ENCODE results near the gene NDUFA8.

DNA sequence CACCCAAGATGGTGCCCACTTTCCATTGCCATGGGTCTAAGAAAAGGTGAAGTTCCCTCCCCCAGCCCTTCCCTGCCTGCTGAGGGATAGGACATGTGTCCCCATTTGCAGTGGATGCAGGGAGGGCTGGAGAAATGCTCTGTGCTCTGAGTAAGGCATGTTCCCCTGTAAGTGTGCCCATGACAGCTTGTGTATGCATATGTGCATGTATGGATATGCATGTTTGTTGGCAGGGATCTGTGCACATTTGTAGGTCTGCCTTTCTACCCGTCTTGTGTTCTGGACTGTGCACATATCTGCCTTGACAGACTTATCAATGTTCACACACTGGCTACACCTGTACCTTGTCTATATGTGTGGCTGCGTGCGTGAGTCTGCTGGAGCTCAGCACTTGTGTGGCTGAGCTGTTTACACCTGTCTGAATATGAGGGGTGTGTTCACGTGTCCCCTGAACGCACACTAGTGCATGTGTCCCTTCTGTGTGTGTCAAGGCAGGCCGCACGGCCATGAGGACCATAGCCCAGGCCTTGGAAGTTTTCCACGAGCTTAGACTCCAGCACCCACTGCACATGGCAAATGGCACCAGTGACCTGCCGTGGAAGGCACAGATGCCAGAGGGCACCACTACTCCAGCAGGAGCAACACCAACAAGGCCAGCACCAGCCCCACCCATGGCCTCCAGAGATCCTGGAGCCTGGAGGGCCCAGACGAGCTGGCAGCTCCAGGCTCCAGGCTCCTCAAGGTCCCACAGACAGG is 39.1 kb downstream of the NDUFA8 start:
- TF ChIP-seq POLR2A (IDR thresholded peaks at IDR 0.05; ENCODE audit: low read length) (no peak), GATA1 (IDR thresholded peaks at IDR 0.05; ENCODE audit: low read depth, low read length) (no peak)
